ENCODE measurements around the gene COX7A2L. TPM values are rescaled to one million over a fixed set of nuclear protein-coding genes. Genes with fewer than 3 reads are reported as not detected.

Gene COX7A2L
- total RNA-seq, 1 donor from 2014 or later, result 445 TPM

- H3K4me3 ChIP-seq (ENCODE audit: low read depth, low read length), result no peak overlapping the region
- TF ChIP-seq CTCF (IDR thresholded peaks at IDR 0.05; ENCODE audit: insufficient read depth, low read length, severe bottlenecking), result no peak
- no peaks in the 10 kb centered on the region for H3K27me3 ChIP-seq (ENCODE audit: control insufficient read depth, insufficient read depth, low read length)
- DNase-seq (ENCODE audit: low read depth) (no peak), FAIRE-seq (no peak)
- peaks cover 3% of the 10 kb centered on the region for H3K36me3 ChIP-seq (ENCODE audit: control insufficient read depth, insufficient read depth, low read length)
These were observed 21.7 kb downstream of the COX7A2L start for GRCh38 chr2:42339191-42339912.

- FAIRE-seq, result no peak
- Histone ChIP-seq H3K4me3 (ENCODE audit: low read depth, low read length) (no peak overlapping the region), H3K36me3 (ENCODE audit: control insufficient read depth, insufficient read depth, low read length) (peaks cover 3% of the 10 kb centered on the region), H3K27me3 (ENCODE audit: control insufficient read depth, insufficient read depth, low read length) (no peaks in the 10 kb centered on the region)
- no peak for TF ChIP-seq CTCF (IDR thresholded peaks at IDR 0.05; ENCODE audit: insufficient read depth, low read length, severe bottlenecking)
- DNase-seq (ENCODE audit: low read depth), result no peak
These were observed 22.3 kb downstream of the COX7A2L start for GRCh38 chr2:42338567-42339190.

DNA sequence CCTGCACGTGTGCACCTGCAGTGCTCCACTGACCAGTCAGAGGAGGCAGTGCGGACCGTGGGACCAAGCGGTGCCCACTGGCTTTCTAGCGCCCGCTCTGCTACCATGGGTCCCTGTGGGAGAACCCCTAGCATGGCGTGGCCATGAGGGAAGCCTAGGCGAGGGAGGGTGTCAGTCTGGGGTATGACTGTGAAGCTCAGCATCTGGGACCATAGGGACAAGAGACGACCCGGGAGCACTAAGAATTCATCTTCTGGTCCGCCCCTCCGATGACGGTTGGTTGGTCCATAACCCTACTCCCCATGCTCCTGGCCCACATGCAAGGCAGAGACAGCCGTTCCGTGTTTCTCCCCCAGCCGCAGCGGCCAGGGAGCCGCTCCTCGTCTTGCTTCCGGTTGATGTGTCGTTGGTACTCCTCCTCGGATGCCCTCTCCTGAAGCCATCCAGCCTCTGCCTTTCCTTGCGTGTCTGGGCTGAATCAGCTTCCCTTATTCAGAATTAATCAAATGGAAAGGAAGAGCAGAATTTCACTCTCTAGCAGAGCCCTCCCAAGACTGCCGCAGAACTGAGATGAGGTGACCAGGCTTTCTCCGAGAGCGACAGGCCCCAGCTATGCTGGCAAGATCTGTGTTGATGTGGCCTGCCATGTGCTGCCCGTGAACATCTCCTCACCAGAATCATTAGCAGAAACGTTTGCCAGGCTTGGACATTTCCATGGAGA, 23.0 kb downstream of the COX7A2L start:
- Histone ChIP-seq H3K4me3 (ENCODE audit: low read depth, low read length) (no peak overlapping the region), H3K36me3 (ENCODE audit: control insufficient read depth, insufficient read depth, low read length) (peaks cover 6% of the 10 kb centered on the region), H3K27me3 (ENCODE audit: control insufficient read depth, insufficient read depth, low read length) (no peaks in the 10 kb centered on the region)
- TF ChIP-seq CTCF (IDR thresholded peaks at IDR 0.05; ENCODE audit: insufficient read depth, low read length, severe bottlenecking), result no peak
- FAIRE-seq, result no peak
- DNase-seq (ENCODE audit: low read depth), result no peak

DNA sequence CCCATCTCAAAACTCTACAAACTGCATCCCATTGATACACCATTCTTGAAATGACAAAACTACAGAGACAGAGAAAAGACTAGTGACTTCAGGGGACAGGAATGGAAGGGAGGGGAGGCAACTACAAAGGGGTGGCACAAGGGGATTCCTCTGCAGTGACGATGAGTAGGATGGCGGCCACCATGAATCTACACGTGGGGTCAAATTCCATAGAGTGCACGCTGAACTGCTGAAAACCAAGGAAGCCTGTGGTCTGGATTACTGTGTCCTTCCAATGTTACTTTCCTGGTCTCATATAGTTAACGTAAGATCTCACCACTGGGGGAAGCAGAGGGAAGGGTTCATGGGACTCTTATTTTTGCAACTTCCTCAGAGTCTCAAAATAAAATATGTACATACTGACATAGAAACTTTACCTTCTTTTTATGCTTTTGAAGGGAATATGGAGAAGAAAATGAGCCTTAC, 23.6 kb downstream of the COX7A2L start:
- peaks cover 6% of the 10 kb centered on the region for H3K36me3 ChIP-seq (ENCODE audit: control insufficient read depth, insufficient read depth, low read length)
- FAIRE-seq (no peak), DNase-seq (ENCODE audit: low read depth) (no peak)
- no peak for TF ChIP-seq CTCF (IDR thresholded peaks at IDR 0.05; ENCODE audit: insufficient read depth, low read length, severe bottlenecking)
- no peaks in the 10 kb centered on the region for H3K27me3 ChIP-seq (ENCODE audit: control insufficient read depth, insufficient read depth, low read length)
- no peak overlapping the region for H3K4me3 ChIP-seq (ENCODE audit: low read depth, low read length)

- TF ChIP-seq CTCF (IDR thresholded peaks at IDR 0.05; ENCODE audit: insufficient read depth, low read length, severe bottlenecking), result no peak
- no peaks in the 10 kb centered on the region for H3K27me3 ChIP-seq (ENCODE audit: control insufficient read depth, insufficient read depth, low read length)
- H3K36me3 ChIP-seq (ENCODE audit: control insufficient read depth, insufficient read depth, low read length), result peaks cover 6% of the 10 kb centered on the region
- H3K4me3 ChIP-seq (ENCODE audit: low read depth, low read length), result no peak overlapping the region
- DNase-seq (ENCODE audit: low read depth) (no peak), FAIRE-seq (no peak)
These were observed 24.6 kb downstream of the COX7A2L start for GRCh38 chr2:42336361-42336965.

Data from bronchial epithelial cell (primary cell).